Stimulated activated naive CD4-positive, alpha-beta T cell treated with Interleukin-2 at 50 U/mL for 16 hours (primary cell): ENCODE results near the gene EPC1.
"Not testable (repeated sequence)": the region's sequence is repeated elsewhere in the genome, so short reads cannot be mapped to it uniquely, and the experiment has no call there.

Experiments used
- DNase-seq: peaks from one replicate; lab custom pipeline; 2025; lab: John Stamatoyannopoulos, UW

Gene EPC1

GRCh38 chr10:32372000-32372875, 25.3 kb upstream of the EPC1 start:
- peak; percentile 8 for DNase-seq

DNA sequence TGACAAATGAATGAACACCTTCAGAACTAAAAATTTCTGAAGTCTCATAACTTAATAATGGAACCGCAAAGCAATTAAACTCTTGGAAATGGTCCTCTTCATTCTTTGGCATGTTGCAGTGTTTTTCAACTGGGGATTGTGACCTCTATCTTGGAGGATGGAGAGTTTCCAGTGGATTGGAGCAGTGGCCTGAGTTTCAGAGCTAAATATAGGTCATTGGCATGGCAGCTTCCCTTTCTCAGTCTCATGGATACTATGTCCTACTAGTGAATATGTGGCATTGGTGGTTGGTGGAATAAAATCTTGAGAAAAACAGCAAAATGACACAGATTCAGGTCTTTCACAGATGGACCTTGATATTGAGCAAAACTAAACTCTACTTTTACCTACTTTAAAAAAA, 24.1 kb upstream of the EPC1 start:
- no peak for DNase-seq

GRCh38 chr10:32367793-32368453, 21.0 kb upstream of the EPC1 start:
- peak; percentile 70 for DNase-seq

- DNase-seq = no peak
These were observed 19.6 kb upstream of the EPC1 start for GRCh38 chr10:32366588-32366987.

DNA sequence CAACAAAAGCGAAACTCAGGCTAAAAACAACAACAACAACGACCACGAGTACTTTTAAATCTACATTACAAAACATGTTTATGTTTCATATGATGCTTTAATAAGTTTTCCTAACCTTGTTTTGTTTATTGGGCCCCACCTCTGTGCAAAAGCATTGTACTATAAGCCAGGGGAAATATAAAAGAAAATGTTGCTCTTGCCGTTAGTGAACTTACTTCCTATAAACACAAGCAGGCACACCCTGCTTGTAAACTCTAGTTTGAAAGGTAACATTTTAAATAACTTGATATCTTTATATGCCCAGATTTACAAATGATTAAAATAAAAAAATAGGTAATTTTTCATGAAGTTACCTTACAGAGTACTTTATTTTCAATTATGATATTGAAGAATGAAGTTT, 19.2 kb upstream of the EPC1 start:
- no peak for DNase-seq

GRCh38 chr10:32365404-32365803, 18.4 kb upstream of the EPC1 start:
- DNase-seq = not testable (repeated sequence)

DNA sequence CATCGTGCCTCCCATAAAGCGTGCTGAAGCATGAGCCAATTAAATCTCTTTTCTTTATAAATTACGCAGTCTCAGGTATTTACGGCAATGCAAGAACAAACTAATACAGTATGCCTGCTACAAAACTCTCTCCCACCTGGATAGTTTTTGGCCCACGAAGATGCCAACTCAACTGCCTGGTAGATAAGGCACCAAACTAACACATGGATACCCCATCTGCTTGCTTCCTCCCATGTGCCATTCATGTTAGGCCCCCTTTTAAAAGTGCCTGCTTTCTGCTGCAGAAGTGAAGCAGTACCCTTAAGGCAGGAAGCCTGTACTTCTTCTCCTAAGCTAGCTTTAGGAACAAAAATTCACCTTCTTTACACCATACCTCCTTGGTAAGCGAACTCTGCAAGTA, 15.6 kb upstream of the EPC1 start:
- no peak for DNase-seq

DNA sequence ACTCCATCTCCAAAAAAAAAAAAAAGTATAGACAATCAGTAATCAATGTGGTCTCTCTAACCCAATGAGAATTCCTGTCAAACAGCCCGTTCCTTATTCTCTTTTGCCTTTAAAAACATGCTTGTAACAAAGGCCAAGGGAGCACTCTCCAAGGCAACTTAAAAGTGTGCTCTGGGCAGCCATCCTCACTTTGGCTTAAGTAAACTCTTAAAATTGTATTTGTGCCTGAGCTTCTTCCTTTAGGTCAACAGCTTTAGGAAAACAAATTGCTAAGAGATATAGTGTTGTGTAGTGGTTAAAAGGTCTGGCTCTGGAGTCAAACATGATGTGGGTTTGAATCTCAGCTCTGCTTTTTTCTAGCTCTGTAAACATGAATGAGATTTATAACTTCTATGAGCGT, 13.9 kb upstream of the EPC1 start:
- DNase-seq = no peak

- DNase-seq = no peak
These were observed 13.3 kb upstream of the EPC1 start for GRCh38 chr10:32360241-32360640.

GRCh38 chr10:32357056-32357735, 10.2 kb upstream of the EPC1 start:
- no peak for DNase-seq

- DNase-seq = not testable (repeated sequence)
These were observed 7.7 kb upstream of the EPC1 start for GRCh38 chr10:32354690-32355089.

DNA sequence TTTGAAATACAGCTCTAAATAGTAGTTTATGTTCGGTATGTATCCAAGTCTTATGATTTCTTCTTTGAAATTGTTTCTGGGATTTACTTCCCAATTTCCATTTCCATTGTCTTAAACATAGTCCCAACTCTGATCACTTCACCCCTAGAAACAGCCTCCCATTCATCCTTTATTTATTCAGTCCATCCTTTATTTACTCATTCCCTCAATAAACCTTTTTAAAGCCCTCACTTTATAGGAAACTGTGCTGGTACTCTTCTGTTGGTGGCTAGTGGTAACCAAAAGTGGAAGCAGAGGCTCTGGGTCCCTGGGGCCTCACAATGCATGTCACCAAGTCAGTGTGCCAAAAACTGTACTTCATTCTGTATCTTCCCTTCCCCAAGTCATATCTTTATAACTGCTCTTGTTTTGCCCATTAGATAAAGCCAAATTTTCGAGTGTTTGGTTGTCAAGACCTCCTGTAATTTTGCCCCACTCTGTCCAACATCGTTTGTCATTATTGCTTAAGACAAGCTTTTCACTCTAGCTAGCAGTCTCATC, 3.9 kb upstream of the EPC1 start:
- no peak for DNase-seq

DNA sequence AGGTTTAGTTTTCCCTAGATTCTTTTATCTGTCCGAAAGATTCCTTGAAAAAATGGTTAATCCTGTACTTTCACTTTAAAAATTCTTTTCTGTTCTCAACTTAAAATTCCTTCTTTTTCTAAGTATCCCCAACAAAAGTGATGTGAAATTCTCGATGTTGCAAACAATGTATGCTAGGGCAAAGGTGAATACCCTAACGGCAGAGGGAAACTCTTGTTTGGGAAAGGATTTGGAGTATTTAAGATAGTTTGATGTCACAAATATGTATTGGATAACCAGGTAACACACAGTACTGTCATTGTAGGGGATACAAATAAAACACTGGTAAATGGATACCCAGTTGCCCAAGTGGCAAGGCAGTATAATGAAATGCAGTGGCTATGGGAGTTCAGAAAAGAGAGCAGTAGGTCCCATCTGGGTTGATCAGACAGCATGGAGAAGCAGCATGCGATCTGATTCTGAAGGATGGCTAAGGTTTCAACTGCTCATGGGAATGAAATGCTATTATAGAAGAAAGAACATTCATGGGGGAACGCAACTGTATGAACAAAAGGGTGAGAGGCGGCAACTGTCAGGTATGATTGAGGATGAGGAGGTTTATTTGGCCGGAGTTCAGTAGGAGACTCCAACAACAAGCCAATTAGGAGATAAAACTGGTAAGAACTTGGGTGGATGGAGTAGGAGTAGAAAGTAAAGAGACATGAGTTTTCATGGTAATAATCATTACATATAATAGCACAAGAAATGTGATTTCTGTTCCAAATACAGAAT, 3.2 kb upstream of the EPC1 start:
- no peak for DNase-seq

GRCh38 chr10:32349199-32349585, 2.2 kb upstream of the EPC1 start:
- DNase-seq = no peak

DNA sequence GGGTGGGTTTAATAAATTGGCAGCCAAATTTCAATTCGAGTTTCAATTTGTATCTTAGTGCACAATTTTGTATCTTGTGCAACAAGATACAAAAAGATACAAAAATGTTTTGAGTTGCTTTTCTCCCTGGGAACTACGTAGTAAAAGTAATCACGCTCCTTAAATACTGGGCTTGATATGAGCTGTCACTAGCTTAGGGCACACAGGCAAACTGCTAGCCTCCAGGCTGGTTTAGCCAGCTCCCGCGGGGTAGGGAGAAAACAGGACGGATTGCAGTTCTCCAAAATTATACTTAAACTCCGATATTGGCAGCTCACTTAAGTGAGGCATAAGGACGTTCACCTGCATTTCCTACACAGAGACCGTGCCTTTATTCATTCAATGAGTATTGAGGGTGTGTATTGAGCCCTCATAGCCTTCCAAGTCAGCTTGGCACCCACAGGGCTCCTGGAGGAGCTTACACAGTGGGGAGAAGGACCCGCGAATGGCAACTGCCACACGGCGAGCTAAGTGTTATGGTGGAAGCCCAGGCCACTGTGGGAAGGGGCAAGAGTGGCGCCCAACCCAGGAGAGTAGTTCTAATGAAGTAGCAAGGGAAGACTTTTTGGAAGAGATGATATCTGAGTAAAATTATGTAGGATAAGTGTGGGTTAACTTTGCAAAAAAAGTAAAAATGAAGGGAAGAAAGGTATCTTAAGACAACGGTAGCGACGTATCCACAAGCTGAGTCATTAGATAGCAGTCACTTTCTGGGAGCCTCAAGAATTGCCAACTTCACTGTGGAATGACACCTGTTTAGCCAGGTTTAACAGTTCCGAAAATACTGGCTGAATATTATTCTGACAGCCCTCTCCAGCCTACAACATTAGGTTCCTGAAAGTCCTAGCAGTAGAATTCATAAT, 1.6 kb upstream of the EPC1 start:
- DNase-seq = no peak

DNA sequence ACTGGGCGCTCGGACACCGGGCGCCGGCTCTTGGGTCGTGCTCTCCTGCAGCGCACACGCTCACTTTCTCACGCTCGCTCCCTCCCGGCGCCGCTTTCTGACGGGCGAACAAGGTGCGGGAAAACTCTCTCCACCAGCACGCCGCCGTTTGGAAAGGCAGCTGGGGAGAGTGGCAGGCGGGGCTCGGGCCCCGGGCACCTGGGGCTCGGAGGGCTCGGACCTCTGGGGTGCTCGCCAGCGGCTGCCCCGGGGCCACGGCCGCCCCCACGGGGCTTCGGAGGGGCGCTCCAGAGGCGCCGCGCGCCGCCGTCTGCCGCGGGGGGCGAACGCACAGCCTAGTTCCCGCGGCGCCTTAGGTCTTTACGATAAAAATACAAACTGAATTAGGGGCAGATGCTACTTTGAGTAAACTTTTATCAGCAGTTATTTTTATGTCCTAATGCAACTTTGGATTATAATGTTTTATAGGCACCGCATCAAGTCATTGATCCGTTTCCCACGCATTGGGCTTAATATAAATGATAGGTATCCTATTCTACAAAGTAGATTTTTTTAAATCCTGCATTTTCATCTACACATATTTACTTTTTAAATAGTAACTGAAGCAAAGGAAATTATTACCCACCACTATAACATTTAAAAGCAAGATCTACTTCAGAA, 535 bp upstream of the EPC1 start:
- no peak for DNase-seq

GRCh38 chr10:32346134-32346550, 816 bp downstream of the EPC1 start:
- peak; percentile 95 for DNase-seq

GRCh38 chr10:32341596-32341995, 5.4 kb downstream of the EPC1 start:
- no peak for DNase-seq

- DNase-seq = peak; percentile 16
These were observed 6.3 kb downstream of the EPC1 start for GRCh38 chr10:32340596-32341180.

GRCh38 chr10:32338262-32338661, 8.7 kb downstream of the EPC1 start:
- DNase-seq = no peak
